ENCODE data around the gene STRAP.

DNA sequence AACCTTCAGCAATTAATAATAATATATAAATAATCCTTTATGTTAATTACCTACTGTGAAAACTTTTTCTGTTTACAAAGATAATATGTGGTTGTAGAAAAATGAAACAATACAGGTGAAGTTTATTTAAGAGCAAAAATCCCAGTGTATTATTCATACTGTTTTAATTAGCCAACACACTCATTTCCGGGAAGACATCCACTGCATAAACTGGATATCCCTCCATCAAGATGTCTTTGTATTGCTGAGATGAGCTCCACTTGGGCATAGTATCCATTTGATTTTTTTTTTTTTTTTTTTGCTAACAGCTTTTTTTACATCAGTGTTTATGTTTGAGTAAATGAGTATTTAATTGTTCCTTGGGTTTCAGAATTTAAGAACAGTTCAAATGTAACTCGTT lies 15.2 kb downstream of the STRAP start:
- TF ChIP-seq, protein P1, sequence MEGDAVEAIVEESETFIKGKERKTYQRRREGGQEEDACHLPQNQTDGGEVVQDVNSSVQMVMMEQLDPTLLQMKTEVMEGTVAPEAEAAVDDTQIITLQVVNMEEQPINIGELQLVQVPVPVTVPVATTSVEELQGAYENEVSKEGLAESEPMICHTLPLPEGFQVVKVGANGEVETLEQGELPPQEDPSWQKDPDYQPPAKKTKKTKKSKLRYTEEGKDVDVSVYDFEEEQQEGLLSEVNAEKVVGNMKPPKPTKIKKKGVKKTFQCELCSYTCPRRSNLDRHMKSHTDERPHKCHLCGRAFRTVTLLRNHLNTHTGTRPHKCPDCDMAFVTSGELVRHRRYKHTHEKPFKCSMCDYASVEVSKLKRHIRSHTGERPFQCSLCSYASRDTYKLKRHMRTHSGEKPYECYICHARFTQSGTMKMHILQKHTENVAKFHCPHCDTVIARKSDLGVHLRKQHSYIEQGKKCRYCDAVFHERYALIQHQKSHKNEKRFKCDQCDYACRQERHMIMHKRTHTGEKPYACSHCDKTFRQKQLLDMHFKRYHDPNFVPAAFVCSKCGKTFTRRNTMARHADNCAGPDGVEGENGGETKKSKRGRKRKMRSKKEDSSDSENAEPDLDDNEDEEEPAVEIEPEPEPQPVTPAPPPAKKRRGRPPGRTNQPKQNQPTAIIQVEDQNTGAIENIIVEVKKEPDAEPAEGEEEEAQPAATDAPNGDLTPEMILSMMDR (IDR thresholded peaks at IDR 0.05), result no peak
- TF ChIP-seq POLR2A (IDR thresholded peaks at IDR 0.05), result no peak
